GM23338 (cell line): ENCODE measurements around the gene NXN.

ENCODE experiments used
- CTCF ChIP-seq, 2 experiments: fragments of 200-600 bp in 1 of 2; sonication (generic) in 1 of 2; conservative IDR thresholded peaks; 2 replicates each; pipeline versions ENCODE4 v1.5.1 to v1.6.1; 2016 to 2017; ENCODE audit warnings: antibody characterized with exemption in 2 of 2, low read depth in 2 of 2, mild to moderate bottlenecking in 2 of 2, moderate library complexity in 1 of 2
- EZH2 ChIP-seq: fragments of 200-600 bp; sonication (generic); IDR thresholded peaks from one replicate; pipeline ENCODE4 v1.8.0; 2017; ENCODE audit warnings: antibody characterized with exemption, mild to moderate bottlenecking, low read depth; ENCODE audit not compliant: unreplicated experiment
- EZH2phosphoT487 ChIP-seq: fragments of 200-600 bp; sonication (generic); IDR thresholded peaks from one replicate; pipeline ENCODE4 v1.8.1; 2018; ENCODE audit warnings: antibody characterized with exemption; ENCODE audit not compliant: unreplicated experiment
- POLR2AphosphoS5 ChIP-seq: IDR thresholded peaks from 2 replicates; pipeline ENCODE4 v1.6.1; 2016; ENCODE audit warnings: antibody characterized with exemption, low read depth
- ZNF331 ChIP-seq: fragments of 250-450 bp; sonication (Bioruptor Pico); IDR thresholded peaks from 2 replicates; pipeline ENCODE4 v1.5.0; 2020; ENCODE audit warnings: low read depth, mild to moderate bottlenecking, moderate library complexity
- TF ChIP-seq, protein P1 (sequence below): IDR thresholded peaks from one replicate; pipeline ENCODE4 v1.6.1; 2018; ENCODE audit warnings: antibody characterized with exemption; ENCODE audit not compliant: unreplicated experiment

- TF ChIP-seq EZH2 (no peak), EZH2phosphoT487 (no peak), POLR2AphosphoS5 (no peak), CTCF (conservative IDR thresholded peaks at IDR 0.05; ENCODE audit: low read depth in 2 of 2) (no peak), ZNF331 (no peak)
- TF ChIP-seq, protein P1, sequence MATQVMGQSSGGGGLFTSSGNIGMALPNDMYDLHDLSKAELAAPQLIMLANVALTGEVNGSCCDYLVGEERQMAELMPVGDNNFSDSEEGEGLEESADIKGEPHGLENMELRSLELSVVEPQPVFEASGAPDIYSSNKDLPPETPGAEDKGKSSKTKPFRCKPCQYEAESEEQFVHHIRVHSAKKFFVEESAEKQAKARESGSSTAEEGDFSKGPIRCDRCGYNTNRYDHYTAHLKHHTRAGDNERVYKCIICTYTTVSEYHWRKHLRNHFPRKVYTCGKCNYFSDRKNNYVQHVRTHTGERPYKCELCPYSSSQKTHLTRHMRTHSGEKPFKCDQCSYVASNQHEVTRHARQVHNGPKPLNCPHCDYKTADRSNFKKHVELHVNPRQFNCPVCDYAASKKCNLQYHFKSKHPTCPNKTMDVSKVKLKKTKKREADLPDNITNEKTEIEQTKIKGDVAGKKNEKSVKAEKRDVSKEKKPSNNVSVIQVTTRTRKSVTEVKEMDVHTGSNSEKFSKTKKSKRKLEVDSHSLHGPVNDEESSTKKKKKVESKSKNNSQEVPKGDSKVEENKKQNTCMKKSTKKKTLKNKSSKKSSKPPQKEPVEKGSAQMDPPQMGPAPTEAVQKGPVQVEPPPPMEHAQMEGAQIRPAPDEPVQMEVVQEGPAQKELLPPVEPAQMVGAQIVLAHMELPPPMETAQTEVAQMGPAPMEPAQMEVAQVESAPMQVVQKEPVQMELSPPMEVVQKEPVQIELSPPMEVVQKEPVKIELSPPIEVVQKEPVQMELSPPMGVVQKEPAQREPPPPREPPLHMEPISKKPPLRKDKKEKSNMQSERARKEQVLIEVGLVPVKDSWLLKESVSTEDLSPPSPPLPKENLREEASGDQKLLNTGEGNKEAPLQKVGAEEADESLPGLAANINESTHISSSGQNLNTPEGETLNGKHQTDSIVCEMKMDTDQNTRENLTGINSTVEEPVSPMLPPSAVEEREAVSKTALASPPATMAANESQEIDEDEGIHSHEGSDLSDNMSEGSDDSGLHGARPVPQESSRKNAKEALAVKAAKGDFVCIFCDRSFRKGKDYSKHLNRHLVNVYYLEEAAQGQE = no peak
Observed at GRCh38 chr17:953767-954166, 25.8 kb downstream of the NXN start.
